GM12891 (cell line): ENCODE measurements around the gene TXK.

Source experiments
- POLR2A ChIP-seq: IDR thresholded peaks from 2 replicates; pipeline ENCODE4 v1.6.1; 2011; ENCODE audit warnings: low read depth, low read length, control low read depth
- POLR2AphosphoS5 ChIP-seq: IDR thresholded peaks from 2 replicates; pipeline ENCODE4 v1.6.1; 2011; ENCODE audit warnings: low read depth, low read length, control low read depth

DNA sequence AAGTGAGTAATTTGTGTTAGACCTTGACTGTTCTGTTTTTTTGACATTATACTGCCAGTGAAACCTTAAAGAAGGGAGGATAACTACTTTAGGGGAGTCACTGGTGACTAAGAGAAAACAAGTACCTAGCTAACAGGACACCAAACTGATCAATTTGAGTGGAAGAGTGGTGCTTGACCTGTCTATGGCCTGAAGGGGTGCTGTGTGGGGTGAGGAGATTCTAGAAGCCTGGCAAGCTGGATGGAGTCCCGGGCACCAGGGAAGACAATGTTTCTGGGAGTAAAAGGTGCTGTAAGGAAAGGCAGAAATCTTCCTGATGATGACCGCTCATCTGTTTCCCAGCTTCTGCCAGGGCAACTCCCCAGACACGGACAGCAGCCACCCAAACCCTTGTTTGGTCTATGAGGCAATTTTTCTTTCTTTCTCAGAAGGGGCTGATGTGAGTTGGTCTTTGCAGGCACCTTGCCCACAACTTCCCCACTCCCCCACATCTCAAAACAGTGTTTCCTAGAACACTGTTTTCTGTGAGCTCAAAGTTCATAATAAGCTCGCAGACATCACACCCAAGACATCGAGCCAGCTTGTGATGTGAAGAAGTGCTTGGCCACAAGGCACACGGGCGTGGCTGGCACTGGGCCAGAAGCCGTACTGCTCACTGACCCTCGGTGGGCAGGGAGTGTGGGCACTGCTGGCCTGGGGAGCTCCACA is 4.6 kb downstream of the TXK start:
- no peak for TF ChIP-seq POLR2A
- no peak for TF ChIP-seq POLR2AphosphoS5
